ENCODE data around the gene SLC4A1AP.
"Not testable (repeated sequence)": the region's sequence is repeated elsewhere in the genome, so short reads cannot be mapped to it uniquely, and the experiment has no call there.

Gene SLC4A1AP

GRCh38 chr2:27652790-27653189, 10.9 kb upstream of the SLC4A1AP start:
- DNase-seq = no peak

- DNase-seq = no peak
Measured at GRCh38 chr2:27653397-27653796, 10.3 kb upstream of the SLC4A1AP start.

GRCh38 chr2:27655155-27655951, 8.3 kb upstream of the SLC4A1AP start:
- no peak for DNase-seq

DNA sequence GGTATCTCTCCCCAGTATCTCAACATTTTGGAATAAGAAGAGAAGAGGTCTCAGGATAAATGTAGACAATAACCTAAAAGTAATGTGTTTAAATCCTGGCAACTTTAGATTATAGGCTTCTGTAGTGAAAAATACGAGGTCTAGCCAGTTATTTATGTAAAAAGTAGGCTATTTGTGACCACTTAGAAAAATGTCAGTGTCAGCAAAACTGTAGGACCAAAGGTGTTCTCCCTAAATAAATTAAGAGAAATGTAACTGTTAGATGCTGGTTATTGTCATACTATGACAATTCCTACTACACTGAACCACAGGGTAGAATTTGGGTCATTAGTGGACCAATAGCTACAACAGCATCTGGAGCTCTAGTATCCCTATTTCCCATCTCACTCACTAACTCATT, 2.3 kb upstream of the SLC4A1AP start:
- DNase-seq = no peak

GRCh38 chr2:27664154-27664574, 475 bp downstream of the SLC4A1AP start:
- DNase-seq = no peak

DNA sequence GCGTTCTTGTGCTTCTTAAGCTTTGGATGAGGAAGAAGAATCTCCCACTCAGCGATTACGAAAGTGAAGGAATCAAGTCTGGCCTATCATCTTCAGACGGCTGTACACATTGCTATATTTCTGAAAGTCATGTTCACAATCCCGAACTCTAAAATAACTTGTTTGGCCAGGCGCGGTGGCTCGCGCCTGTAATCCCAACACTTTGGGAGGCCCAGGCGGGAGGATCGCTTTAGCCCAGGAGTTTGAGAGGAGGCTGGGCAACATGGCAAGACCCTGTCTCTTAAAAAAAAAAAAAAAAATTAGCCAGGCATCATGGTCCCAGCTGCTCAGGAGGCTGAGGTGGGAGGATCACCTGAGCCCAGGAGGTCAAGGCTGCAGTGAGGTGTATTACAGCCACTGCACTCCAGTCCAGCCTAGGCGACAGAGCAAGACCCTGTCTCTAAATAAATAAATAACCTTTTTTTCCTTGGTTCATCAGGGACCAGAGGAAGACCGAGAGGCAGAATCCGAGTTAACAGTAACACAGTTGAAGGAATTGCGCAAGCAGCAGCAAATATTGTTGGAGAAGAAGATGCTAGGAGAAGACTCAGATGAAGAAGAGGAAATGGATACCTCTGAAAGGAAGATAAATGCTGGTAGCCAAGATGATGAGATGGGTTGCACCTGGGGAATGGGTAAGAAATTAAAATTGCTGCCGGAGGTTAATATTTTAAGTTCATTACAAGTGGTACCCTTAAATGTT, 1.1 kb downstream of the SLC4A1AP start:
- DNase-seq = no peak

- no peak for DNase-seq
Measured at GRCh38 chr2:27667446-27667845, 3.8 kb downstream of the SLC4A1AP start.

GRCh38 chr2:27671235-27671634, 7.5 kb downstream of the SLC4A1AP start:
- DNase-seq = no peak

- no peak for DNase-seq
Measured at GRCh38 chr2:27672723-27673486, 9.2 kb downstream of the SLC4A1AP start.

GRCh38 chr2:27680571-27680970, 16.9 kb downstream of the SLC4A1AP start:
- DNase-seq = no peak

DNA sequence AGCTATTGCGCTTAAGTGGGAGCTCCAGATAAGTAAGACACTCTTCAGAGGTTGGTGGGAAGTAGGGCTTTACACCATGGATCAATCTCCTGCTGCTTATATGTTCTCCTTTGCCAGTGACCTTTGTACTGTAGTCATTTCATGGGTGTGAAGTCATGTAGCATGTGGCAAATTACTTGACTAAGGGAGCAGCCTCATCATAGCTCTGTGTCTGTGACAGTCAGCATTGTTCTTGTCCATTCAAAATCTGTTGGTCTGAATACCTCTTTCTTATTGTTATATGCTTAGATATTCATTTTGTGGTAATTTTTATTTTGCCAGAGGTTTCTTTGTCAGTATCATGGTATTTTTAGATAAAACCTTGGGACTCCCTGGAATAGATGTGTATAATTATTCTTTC, 18.2 kb downstream of the SLC4A1AP start:
- DNase-seq = no peak

DNA sequence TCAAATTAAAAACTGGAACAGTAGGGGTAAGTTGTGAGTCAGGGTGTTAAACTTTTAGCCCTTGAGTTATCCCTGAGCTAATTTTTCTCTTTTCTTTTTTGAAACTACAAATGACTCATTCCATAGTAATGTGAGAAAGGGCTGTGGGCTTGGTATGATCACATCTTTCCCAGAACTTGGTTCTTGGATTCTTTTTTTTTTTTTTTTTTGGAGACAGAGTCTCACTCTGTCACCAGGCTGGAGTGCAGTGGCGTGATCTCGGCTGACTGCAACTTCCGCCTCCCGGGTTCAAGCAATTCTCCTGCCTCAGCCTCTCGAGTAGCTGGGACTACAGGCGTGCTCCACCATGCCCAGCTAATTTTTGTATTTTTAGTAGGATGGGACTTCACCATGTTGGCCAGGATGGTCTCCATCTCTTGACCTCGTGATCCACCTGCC, 18.7 kb downstream of the SLC4A1AP start:
- not testable (repeated sequence) for DNase-seq

DNA sequence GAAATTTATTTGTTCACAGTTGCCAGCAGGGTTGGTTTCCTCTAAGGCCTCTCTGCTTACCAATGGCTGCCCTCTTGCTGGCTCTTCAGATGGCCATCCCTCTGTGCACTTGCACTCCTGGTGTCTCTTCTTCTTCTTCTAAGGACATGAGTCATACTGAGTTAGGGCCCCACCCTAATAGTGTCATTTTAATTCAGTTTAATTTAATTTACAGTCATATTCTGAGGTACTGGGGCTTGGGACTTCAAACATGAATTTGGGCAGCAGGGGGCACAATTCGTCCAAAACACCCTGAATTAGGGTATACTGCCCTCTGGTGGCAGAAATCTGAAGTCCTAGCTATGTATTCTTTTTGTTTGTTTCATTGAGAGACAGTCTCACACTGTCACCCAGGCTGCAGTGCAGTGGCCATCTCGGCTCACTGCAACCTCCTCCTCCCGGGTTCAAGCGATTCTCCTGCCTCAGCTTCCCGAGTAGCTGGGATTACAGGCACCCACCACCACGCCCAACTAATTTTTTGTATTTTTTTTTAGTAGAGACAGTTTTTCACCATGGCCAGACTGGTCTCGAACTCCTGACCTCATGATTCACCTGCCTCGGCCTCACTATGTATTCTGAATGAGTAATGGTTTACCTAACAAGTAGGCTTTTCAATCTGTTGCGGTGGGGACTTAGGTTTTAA, 19.8 kb downstream of the SLC4A1AP start:
- peak; percentile 45 for DNase-seq

DNA sequence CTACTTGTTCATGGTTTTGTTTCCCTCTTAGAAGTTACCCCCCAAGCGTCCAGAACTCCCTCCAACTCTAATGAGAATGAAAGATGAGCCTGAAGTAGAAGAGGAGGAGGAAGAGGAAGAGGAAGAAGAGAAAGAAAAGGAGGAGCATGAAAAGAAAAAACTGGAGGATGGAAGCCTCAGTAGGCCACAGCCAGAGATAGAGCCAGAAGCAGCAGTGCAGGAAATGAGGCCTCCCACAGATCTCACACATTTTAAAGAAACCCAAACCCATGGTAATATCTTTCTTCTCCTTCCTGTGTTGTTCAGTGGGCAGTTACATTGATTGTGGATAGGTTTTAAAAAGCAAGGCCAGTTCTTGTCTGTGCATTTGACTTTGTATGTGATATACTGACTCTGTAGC, 21.3 kb downstream of the SLC4A1AP start:
- not testable (repeated sequence) for DNase-seq

- DNase-seq = no peak
Measured at GRCh38 chr2:27685577-27685976, 21.9 kb downstream of the SLC4A1AP start.

- no peak for DNase-seq
Measured at GRCh38 chr2:27687232-27687631, 23.5 kb downstream of the SLC4A1AP start.

GRCh38 chr2:27689424-27689823, 25.7 kb downstream of the SLC4A1AP start:
- no peak for DNase-seq

- no peak for DNase-seq
Measured at GRCh38 chr2:27690052-27690451, 26.4 kb downstream of the SLC4A1AP start.

DNA sequence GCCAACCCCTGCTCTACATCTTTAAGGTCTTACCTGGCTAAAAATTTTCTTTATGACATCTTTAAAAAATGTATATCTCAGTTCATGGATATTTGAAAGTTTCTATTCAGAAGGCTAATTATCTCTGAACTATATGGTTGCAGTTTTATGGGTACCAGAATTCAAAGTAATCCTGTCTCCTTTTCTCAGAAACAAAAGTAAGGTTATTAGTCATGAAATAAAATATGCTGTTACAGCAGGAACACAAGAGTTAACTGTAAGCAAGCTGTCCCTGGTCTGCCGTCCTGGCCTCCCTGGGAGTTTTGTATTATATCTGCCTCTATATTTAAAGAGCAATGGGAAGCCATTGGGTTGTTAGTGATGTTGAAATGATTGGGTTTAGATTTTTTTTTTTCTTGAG, 34.0 kb downstream of the SLC4A1AP start:
- DNase-seq = no peak

DNA sequence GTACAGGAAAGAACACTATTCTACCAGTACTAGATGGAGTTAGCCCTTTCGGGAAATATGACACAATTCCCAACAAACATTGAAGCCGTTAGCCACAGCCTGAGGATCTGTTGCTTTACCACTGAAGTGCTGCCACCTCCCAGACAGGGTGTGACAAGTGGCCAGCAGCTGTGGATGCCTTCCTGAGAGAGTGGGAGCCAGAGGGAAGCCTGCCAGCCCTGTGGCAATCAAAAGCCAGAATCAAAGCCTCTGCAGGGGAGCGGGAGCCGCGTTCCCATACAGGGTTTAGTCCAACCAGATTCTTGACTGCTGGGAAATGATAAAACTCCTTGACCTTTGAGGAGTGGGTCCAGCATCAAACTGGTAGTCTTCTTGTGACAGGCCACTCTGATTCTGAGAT, 38.0 kb downstream of the SLC4A1AP start:
- peak; percentile 40 for DNase-seq

GRCh38 chr2:27702302-27702701, 38.6 kb downstream of the SLC4A1AP start:
- DNase-seq = no peak

- DNase-seq = peak; percentile 50
Measured at GRCh38 chr2:27703638-27704341, 40.1 kb downstream of the SLC4A1AP start.

All from DMS79 (cell line).